Peyer's patch (tissue), 4 donors: ENCODE measurements around the gene CD80.

Experiments used
- CTCF ChIP-seq, 6 experiments: fragments of 450-650 bp in 4 of 6; fragments of 200-600 bp in 2 of 6; sonication (generic) in 1 of 6; IDR thresholded peaks; one replicate each; pipeline ENCODE4 v1.5.1; 2017 to 2019; ENCODE audit warnings: antibody characterized with exemption in 6 of 6, mild to moderate bottlenecking in 3 of 6, moderate library complexity in 1 of 6
- POLR2A ChIP-seq, 2 donors: fragments of 450-650 bp; IDR thresholded peaks; one replicate each; pipeline ENCODE4 v1.5.1; 2017; ENCODE audit warnings: antibody characterized with exemption in 2 of 2, mild to moderate bottlenecking in 2 of 2, moderate library complexity in 2 of 2

GRCh38 chr3:119555929-119556328 is 3.5 kb downstream of the CD80 start:
- no peak for TF ChIP-seq CTCF (IDR thresholded peaks at IDR 0.05)
- no peak for TF ChIP-seq POLR2A (IDR thresholded peaks at IDR 0.05)
